ENCODE results near the gene GPR180. TPM values are rescaled to one million over a fixed set of nuclear protein-coding genes. Genes with fewer than 3 reads are reported as not detected.

The GPR180 gene
- total and polyA plus RNA-seq, 2 of the 13 experiments (the other 11 are each of a cell fraction or from before 2014, with no cell fraction given): not detected

DNA sequence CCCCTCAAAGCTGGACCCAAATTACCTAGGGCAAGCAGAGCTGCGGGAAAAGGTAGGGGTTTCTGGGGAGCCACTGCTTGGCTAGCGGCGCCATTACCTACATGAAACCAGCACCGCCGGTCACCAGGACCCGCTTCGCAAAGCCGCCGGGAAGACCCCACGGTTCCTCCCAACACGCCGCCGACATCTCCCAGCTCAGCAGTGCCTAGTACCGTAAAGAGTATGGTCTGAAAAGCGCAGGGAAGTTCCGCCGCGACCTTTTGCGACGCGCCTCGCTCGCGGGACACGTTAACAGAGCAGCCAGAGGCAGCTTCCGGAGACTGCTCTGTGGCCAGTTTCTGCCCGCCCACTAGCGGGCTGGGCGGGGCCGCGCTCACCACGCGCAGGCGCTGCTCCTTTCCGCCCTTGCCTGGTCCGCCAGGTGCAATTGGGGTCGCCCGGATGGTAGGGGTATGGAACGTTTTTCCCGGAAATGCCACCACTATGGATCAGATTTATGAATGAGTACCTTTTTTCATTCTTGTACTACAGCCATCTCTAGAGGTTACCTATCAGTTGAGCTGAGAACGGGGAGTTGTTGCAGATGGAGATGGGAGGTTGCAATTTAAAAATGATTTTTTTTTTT, 5.6 kb upstream of the GPR180 start, which contains the start of gene TGDS (continued):
- TF ChIP-seq MIER3 (CRISPR knock-in tag; IDR thresholded peaks at IDR 0.05; ENCODE audit: borderline replicate concordance) (0 out of 2 replicates have a peak, but pooled peaks have one; percentile 56), MAZ (IDR thresholded peaks at IDR 0.05; ENCODE audit: borderline replicate concordance, low read depth, low read length) (no peak), MAZ (CRISPR knock-in tag; IDR thresholded peaks at IDR 0.05; ENCODE audit: low read depth) (peak; percentile 77), IRX3 (CRISPR knock-in tag; IDR thresholded peaks at IDR 0.05; ENCODE audit: borderline replicate concordance, low read depth) (no peak), ZMYM3 (CRISPR knock-in tag; IDR thresholded peaks at IDR 0.05) (peak; percentile 37; the same call in 1 of the 2 replicates), MIER2 (CRISPR knock-in tag; IDR thresholded peaks at IDR 0.05) (0 out of 2 replicates have a peak, but pooled peaks have one; percentile 50), ZFP1 (CRISPR knock-in tag; IDR thresholded peaks at IDR 0.05) (0 out of 2 replicates have a peak, but pooled peaks have one; percentile 67), NR2F2 (IDR thresholded peaks at IDR 0.05; ENCODE audit: borderline replicate concordance, low read depth) (no peak), POLR2A (IDR thresholded peaks at IDR 0.05; ENCODE audit: insufficient read depth in 1 of 2, low read depth in 2 of 2, low read length in 2 of 2) (peak; percentile 91 to 94), BCL6 (CRISPR knock-in tag; IDR thresholded peaks at IDR 0.05) (peak; percentile 51; the same call in 1 of the 2 replicates), ZNF383 (CRISPR knock-in tag; IDR thresholded peaks at IDR 0.05; ENCODE audit: borderline replicate concordance) (no peak), MEF2D (CRISPR knock-in tag; IDR thresholded peaks at IDR 0.05) (0 out of 2 replicates have a peak, but pooled peaks have one; percentile 55), CREB1 (IDR thresholded peaks at IDR 0.05) (no peak), CREB1 (CRISPR knock-in tag; IDR thresholded peaks at IDR 0.05) (peak; percentile 35; the same call in 1 of the 2 replicates)
- TF ChIP-seq, protein P1, sequence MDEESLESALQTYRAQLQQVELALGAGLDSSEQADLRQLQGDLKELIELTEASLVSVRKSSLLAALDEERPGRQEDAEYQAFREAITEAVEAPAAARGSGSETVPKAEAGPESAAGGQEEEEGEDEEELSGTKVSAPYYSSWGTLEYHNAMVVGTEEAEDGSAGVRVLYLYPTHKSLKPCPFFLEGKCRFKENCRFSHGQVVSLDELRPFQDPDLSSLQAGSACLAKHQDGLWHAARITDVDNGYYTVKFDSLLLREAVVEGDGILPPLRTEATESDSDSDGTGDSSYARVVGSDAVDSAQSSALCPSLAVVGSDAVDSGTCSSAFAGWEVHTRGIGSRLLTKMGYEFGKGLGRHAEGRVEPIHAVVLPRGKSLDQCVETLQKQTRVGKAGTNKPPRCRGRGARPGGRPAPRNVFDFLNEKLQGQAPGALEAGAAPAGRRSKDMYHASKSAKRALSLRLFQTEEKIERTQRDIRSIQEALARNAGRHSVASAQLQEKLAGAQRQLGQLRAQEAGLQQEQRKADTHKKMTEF (CRISPR knock-in tag; IDR thresholded peaks at IDR 0.05): peak; percentile 64
- TF ChIP-seq, protein P2, sequence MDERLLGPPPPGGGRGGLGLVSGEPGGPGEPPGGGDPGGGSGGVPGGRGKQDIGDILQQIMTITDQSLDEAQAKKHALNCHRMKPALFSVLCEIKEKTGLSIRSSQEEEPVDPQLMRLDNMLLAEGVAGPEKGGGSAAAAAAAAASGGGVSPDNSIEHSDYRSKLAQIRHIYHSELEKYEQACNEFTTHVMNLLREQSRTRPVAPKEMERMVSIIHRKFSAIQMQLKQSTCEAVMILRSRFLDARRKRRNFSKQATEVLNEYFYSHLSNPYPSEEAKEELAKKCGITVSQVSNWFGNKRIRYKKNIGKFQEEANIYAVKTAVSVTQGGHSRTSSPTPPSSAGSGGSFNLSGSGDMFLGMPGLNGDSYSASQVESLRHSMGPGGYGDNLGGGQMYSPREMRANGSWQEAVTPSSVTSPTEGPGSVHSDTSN (CRISPR knock-in tag; IDR thresholded peaks at IDR 0.05): no peak
- TF ChIP-seq, protein P3, sequence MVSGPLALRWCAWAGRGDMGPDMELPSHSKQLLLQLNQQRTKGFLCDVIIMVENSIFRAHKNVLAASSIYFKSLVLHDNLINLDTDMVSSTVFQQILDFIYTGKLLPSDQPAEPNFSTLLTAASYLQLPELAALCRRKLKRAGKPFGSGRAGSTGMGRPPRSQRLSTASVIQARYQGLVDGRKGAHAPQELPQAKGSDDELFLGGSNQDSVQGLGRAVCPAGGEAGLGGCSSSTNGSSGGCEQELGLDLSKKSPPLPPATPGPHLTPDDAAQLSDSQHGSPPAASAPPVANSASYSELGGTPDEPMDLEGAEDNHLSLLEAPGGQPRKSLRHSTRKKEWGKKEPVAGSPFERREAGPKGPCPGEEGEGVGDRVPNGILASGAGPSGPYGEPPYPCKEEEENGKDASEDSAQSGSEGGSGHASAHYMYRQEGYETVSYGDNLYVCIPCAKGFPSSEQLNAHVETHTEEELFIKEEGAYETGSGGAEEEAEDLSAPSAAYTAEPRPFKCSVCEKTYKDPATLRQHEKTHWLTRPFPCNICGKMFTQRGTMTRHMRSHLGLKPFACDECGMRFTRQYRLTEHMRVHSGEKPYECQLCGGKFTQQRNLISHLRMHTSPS (CRISPR knock-in tag; IDR thresholded peaks at IDR 0.05; ENCODE audit: low read depth): no peak
- TF ChIP-seq, protein P4, sequence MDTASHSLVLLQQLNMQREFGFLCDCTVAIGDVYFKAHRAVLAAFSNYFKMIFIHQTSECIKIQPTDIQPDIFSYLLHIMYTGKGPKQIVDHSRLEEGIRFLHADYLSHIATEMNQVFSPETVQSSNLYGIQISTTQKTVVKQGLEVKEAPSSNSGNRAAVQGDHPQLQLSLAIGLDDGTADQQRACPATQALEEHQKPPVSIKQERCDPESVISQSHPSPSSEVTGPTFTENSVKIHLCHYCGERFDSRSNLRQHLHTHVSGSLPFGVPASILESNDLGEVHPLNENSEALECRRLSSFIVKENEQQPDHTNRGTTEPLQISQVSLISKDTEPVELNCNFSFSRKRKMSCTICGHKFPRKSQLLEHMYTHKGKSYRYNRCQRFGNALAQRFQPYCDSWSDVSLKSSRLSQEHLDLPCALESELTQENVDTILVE (CRISPR knock-in tag; IDR thresholded peaks at IDR 0.05): 0 out of 2 replicates have a peak, but pooled peaks have one; percentile 33
- TF ChIP-seq, protein P5, sequence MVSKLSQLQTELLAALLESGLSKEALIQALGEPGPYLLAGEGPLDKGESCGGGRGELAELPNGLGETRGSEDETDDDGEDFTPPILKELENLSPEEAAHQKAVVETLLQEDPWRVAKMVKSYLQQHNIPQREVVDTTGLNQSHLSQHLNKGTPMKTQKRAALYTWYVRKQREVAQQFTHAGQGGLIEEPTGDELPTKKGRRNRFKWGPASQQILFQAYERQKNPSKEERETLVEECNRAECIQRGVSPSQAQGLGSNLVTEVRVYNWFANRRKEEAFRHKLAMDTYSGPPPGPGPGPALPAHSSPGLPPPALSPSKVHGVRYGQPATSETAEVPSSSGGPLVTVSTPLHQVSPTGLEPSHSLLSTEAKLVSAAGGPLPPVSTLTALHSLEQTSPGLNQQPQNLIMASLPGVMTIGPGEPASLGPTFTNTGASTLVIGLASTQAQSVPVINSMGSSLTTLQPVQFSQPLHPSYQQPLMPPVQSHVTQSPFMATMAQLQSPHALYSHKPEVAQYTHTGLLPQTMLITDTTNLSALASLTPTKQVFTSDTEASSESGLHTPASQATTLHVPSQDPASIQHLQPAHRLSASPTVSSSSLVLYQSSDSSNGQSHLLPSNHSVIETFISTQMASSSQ (IDR thresholded peaks at IDR 0.05; ENCODE audit: low read depth): no peak
- TF ChIP-seq, protein P5 (CRISPR knock-in tag; IDR thresholded peaks at IDR 0.05; ENCODE audit: borderline replicate concordance): 0 out of 2 replicates have a peak, but pooled peaks have one; percentile 28
